NCI-H2081 treated with DMSO at 0.1 percent for 48 hours (cell line): ENCODE results near the gene MRPL48.

Source experiments
- DNase-seq: peaks from one replicate; lab custom pipeline; 2025; lab: John Stamatoyannopoulos, UW

The MRPL48 gene

DNA sequence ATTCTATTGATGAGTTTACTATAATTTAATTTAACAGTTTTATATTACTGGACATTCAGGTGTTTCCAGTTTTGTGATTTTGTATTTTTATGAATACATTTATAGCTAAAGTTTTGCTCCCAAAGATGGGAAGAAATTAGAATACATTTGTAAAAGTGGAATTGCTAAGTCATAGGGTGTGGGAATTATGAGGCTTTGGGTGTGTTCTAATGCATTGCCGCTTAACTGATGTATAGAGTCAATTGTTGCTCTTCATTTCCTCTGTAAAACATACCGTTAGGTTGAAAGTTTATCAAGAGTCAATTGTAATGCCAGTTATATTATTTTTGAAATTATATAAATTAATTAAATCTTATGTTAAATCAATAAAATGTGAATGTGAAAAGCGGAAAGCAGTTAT, 105.4 kb downstream of the MRPL48 start:
- no peak for DNase-seq

DNA sequence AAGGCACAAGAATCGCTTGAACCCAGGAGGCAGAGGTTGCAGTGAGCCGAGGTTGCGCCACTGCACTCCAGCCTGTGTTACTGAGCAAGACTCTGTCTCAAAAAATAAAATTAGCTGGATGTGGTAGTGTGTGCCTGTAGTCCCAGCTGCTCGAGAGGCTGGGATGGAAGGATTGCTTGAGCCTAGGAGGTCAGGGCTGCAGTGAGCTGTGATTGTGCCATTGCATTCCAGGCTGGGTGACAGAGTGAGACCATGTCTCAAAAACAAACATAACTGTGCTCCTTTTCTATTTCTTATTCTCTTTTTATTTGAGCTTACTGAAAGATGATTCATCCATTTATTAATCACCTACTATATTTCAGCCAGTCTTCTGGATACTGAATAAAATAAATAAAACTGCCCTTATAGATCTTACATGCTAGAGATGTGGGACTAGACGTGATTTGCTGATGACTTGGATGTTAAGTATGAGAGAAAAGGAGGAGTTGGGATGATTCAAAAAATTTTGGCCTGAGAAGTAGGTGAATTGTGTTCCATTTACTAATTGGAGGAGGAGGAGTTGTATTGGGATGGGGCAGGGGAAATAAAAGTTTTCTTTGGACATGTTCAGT, 107.2 kb downstream of the MRPL48 start:
- DNase-seq: no peak

DNA sequence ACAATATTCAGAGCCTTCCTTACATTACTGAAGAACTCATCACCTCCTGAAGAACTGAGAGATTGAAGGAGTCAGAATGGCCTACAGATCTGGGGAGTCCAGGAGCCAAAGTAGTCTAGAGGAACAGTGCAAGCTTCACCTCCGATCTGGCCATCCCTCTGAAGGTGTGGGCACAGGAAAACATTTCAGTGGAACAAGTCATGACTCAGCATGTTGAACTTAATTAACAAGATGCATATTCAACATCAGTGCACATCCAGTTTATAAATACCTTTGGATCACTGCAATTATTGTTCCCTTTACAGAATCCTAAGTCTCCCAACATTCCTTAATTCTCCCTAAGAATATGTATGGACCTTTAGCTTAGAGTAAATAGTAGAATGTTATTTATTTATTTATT, 114.6 kb downstream of the MRPL48 start:
- DNase-seq: no peak

DNA sequence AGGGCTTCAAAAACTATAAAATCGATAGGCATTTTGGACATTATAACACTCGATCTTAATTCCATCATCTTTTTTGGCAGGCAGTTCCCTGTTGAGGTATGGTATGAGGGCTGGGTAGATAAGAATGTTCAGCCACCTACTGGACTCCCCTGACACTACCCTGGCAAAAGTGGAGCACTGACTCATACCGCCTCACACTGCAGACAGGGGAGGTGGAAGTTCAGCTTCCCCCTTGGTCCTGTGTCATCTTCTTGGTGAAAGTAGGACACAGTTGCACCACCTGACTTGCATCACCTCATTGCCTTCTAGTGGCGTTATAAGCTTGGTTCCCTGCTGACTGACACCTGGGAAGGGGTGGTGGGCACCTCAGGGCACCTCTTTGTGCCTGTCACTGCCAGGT, 119.5 kb downstream of the MRPL48 start:
- DNase-seq: no peak

DNA sequence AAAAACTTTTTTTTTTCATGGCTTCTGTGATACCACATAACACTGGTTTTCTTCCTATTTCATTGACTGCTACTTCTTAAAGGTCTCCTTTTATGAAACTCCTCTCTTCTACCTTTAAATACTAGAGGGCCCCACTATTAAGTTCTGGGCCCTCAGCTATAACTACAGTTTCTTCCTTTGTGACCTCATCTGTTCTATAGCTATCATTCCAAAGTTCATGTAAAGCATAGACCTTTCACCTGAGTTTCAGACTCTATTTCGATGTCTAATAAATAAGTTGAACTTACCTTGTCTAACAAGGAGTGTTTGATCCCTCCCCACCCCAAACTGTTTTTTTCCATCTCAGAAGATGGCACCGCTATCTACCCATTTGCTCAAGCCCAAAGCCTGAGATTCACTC, 124.4 kb downstream of the MRPL48 start:
- DNase-seq: no peak

DNA sequence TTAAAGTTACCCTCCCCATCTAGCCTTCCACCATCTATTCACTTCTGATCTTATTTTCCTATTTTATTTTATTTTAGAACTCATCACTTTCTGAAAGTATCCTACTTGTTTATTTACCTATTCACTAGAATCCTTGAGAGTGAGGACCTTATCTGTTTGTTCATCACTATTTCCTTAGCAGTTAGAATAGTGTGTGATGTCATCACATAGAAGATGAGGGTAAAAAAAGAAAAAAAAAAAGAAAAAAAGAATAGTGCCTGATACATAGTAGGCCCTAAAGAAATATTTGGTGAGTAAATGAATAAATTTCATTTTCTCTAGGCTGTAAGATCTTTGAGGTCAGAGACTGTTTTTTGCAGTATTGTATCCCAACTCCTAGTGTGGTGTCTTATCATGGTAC, 125.8 kb downstream of the MRPL48 start:
- no peak for DNase-seq

DNA sequence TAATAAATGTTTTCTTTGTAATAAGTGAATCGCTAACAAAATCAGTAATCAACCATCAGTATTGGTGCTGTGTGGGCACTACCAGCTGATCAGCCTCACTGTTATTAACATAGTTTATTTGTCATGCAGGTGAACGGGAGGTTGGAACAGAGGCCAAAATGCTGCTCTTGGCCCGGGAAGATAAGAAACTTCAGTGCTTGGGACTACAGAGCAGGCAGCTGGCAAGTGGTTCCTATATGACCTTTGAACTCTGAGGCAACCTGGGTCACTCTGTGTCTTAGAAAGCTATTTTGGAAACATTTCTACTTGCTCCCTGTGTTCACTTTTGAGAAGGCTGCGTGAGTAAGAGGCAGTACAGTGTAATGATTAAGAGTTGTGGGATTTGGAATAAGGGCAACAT, 126.6 kb downstream of the MRPL48 start:
- DNase-seq: no peak
